ENCODE measurements around the gene H3-3A. TPM values are rescaled to one million over a fixed set of nuclear protein-coding genes. Genes with fewer than 3 reads are reported as not detected.

H3-3A gene
- total and polyA plus RNA-seq, 2 of the 8 experiments (the other 6 are each of a cell fraction or from before 2014, with no cell fraction given) = 1,157 to 1,223 TPM

GRCh38 chr1:226038661-226039060 lies 23.9 kb upstream of the H3-3A start:
- H4K8ac ChIP-seq (ENCODE audit: extremely low read depth, insufficient read depth, low read length) = no peak overlapping the region
- no peak overlapping the region for H2BK15ac ChIP-seq (ENCODE audit: low read length)
- no peak overlapping the region for H2BK5ac ChIP-seq (ENCODE audit: low read depth, low read length)
- no peak overlapping the region for H3K4me2 ChIP-seq (ENCODE audit: insufficient read depth in 1 of 2, low read depth in 2 of 2, low read length in 2 of 2)
- no peak overlapping the region for H2AK5ac ChIP-seq (ENCODE audit: low read depth, low read length)
- ChIA-PET POLR2A (ENCODE audit: partially characterized antibody) (interaction anchor here (1.1 kb wide), 1 partner anchor 157 kb away, joined by 3 read pairs; the partner anchor contains the start of gene TMEM63A), CTCF (ENCODE audit: partially characterized antibody) (interaction anchor here (0.8 kb wide), 1 partner anchor 27 kb away, joined by 3 read pairs; no protein-coding TSS in a partner anchor)
- DNase-seq (ENCODE audit: low read depth in 1 of 2, low spot score in 2 of 2) = no peak
- H3K79me2 ChIP-seq (ENCODE audit: control insufficient read depth in 1 of 2, insufficient read depth in 2 of 2, low read length in 2 of 2) = no peaks in the 10 kb centered on the region
- no peak overlapping the region for H2BK120ac ChIP-seq (replicated peaks; ENCODE audit: low read depth, low read length)
- no peak overlapping the region for H2BK12ac ChIP-seq (ENCODE audit: low read depth, low read length)
- no peak overlapping the region for H4K91ac ChIP-seq (replicated peaks; ENCODE audit: insufficient read length, low read length)
- H4K20me1 ChIP-seq (replicated peaks in 1 of 2; ENCODE audit: control insufficient read depth in 1 of 2, insufficient read depth in 2 of 2, low read length in 2 of 2) = no peaks in the 10 kb centered on the region
- H3K9me3 ChIP-seq (ENCODE audit: insufficient read depth in 2 of 2, low read depth in 1 of 2, low read length in 1 of 2) = no peaks in the 10 kb centered on the region
- H2BK20ac ChIP-seq (ENCODE audit: low read length) = no peak overlapping the region
- no peak overlapping the region for H3K9ac ChIP-seq (replicated peaks in 1 of 4; ENCODE audit: extremely low read depth in 1 of 4, low read depth in 3 of 4, low read length in 3 of 4)
- TF ChIP-seq SAP30 (IDR thresholded peaks at IDR 0.05; ENCODE audit: insufficient read depth, insufficient replicate concordance, low read length) (no peak), TAF7 (optimal IDR thresholded peaks at IDR 0.05; ENCODE audit: borderline replicate concordance, low read depth, low read length) (no peak), CREB1 (IDR thresholded peaks at IDR 0.05) (no peak), BRCA1 (IDR thresholded peaks at IDR 0.05; ENCODE audit: low read depth, low read length) (no peak), GTF2F1 (IDR thresholded peaks at IDR 0.05; ENCODE audit: borderline replicate concordance, low read depth, low read length) (no peak), NRF1 (IDR thresholded peaks at IDR 0.05; ENCODE audit: low read depth, low read length) (no peak)
- H3K4me3 ChIP-seq (ENCODE audit: extremely low read depth in 1 of 4, insufficient read depth in 2 of 4, low read depth in 3 of 4, low read length in 4 of 4) = no peak overlapping the region
- no peak for FAIRE-seq
- H3K4ac ChIP-seq (replicated peaks; ENCODE audit: insufficient read length, low read depth, low read length) = no peak overlapping the region
- H3K36me3 ChIP-seq (ENCODE audit: control insufficient read depth in 2 of 4, insufficient read depth in 4 of 4, low read length in 3 of 4) = no peaks in the 10 kb centered on the region
- no peaks in the 10 kb centered on the region for H3K23me2 ChIP-seq (ENCODE audit: low read depth, low read length)
- no peak overlapping the region for H4K5ac ChIP-seq (ENCODE audit: insufficient read length, low read depth, low read length)
- no peaks in the 10 kb centered on the region; a peak in 1 of 7 replicates for H3K27me3 ChIP-seq (replicated peaks in 1 of 4; ENCODE audit: control insufficient read depth in 3 of 4, extremely low read depth in 1 of 4, insufficient read depth in 3 of 4, low read length in 3 of 4)
- no peaks in the 10 kb centered on the region for H3K79me1 ChIP-seq (ENCODE audit: low read depth, low read length)
- no peak overlapping the region for H2AFZ ChIP-seq (ENCODE audit: low read length)
- 92% methylated on average over 1 of the region's 1 CpG; no CpG with 5 or more reads in 1 of the 2 experiments for WGBS, 2 experiments (ENCODE audit: extremely low coverage in 1 of 2, insufficient coverage in 1 of 2, insufficient read length in 1 of 2, insufficient replicate concordance in 2 of 2, low coverage in 1 of 2, low lambda C conversion rate in 2 of 2, missing lambda C conversion rate in 1 of 2)
- H3K14ac ChIP-seq (ENCODE audit: insufficient read length) = no peak overlapping the region
- H3K18ac ChIP-seq (ENCODE audit: extremely low read depth, low read length) = no peak overlapping the region
- H3K4me1 ChIP-seq (replicated peaks in 1 of 4; ENCODE audit: control insufficient read depth in 3 of 4, insufficient read depth in 4 of 4, low read length in 3 of 4) = no peaks in the 10 kb centered on the region
- no peak overlapping the region for H3K27ac ChIP-seq (ENCODE audit: low read depth, low read length)
- no peak overlapping the region for H3K23ac ChIP-seq (ENCODE audit: insufficient read length)
- no peak overlapping the region for H3K56ac ChIP-seq (replicated peaks; ENCODE audit: insufficient read length, low read depth, low read length)

All from H1 (cell line).